Occipital lobe (tissue), 2 donors: ENCODE measurements around the gene FAM241A. TPM values are rescaled to one million over a fixed set of nuclear protein-coding genes. Genes with fewer than 3 reads are reported as not detected.
"Not testable (repeated sequence)": the region's sequence is repeated elsewhere in the genome, so short reads cannot be mapped to it uniquely, and the experiment has no call there.

ENCODE experiments used
- DNase-seq: peaks from one replicate; lab custom pipeline; 2025; lab: John Stamatoyannopoulos, UW
- total RNA-seq: library from RNA; depleted of rRNA; stranded (reverse); fragments of >200 nt; gene quantifications from one replicate; pipeline ENCODE4 v1.2.3, GENCODE V29; 2014

Gene FAM241A
- 10.6 TPM for total RNA-seq

GRCh38 chr4:112145326-112145789, at the start of gene FAM241A:
TSS of gene FAM241A (plus strand) at chr4:112145454. CDS start at chr4:112145581, 127 bp downstream.
- DNase-seq: peak; percentile 87

GRCh38 chr4:112098841-112099530, 46.3 kb upstream of the FAM241A start:
- DNase-seq: no peak

DNA sequence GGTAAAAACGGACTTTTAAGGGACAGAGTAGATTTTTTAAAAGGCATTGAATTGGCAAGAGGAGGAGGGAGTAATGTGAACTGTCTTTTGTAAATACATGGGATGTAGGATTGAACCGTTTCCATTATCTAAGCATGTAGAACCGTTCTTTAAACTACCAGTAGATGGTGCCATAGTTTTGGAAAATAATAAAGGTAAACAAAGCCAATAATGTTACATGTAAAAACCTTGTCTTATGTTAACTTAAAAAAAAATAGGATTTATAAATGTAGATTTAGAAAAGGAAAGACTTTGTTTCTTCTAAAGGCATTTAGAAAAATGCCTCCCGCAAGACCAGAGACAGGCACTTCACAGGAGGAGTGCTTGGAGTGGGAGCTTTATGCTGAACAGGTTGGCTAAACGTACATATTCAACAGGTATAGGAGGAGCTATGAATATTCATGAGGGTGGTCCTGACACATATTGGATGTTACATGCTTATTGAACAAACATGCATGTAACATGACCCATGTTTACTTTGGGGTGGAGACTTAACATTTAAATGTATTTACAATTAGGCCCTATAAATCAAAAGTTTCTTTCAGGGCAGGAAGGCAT, 45.5 kb upstream of the FAM241A start:
- DNase-seq: no peak

- DNase-seq: no peak
These were observed 42.3 kb upstream of the FAM241A start for GRCh38 chr4:112102875-112103370.

- no peak for DNase-seq
These were observed 39.9 kb upstream of the FAM241A start for GRCh38 chr4:112105201-112105969.

GRCh38 chr4:112109360-112110058, 35.7 kb upstream of the FAM241A start:
- no peak for DNase-seq

DNA sequence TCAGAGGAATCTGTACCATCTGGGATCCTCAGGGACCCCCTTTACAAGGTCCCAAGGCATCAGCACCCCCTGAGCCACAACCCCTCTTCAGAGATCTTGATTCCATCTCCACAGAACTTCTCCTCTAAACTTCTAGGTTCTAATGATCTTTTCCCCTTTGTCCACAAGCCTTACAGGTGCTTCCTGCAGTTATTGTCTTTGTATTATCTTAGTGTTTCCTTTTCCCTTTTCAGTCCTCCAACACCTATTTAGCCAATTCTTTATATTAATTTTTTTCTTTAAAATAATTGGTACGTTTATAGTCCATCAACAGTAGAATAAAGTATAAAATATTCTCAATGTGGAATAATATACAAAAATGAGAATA, 35.2 kb upstream of the FAM241A start:
- DNase-seq: no peak

GRCh38 chr4:112111306-112111705, 33.9 kb upstream of the FAM241A start:
- DNase-seq: no peak

DNA sequence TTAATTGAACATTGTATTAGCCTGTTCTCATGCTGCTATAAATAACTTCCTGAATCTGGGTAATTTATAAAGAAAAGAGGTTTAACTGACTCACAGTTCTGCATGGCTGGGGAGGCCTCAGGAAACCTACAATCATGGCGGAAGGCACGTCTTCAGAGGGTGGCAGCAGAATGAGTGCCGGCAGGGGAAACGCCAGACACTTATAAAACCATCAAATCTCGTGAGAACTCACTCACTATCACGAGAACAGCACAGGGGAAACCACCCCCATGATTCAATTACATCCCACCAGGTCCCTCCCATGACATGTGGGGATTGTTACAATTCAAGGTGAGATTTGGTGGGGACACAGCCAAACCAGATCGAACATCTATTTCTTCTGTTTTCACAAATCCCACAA, 33.2 kb upstream of the FAM241A start:
- not testable (repeated sequence) for DNase-seq

DNA sequence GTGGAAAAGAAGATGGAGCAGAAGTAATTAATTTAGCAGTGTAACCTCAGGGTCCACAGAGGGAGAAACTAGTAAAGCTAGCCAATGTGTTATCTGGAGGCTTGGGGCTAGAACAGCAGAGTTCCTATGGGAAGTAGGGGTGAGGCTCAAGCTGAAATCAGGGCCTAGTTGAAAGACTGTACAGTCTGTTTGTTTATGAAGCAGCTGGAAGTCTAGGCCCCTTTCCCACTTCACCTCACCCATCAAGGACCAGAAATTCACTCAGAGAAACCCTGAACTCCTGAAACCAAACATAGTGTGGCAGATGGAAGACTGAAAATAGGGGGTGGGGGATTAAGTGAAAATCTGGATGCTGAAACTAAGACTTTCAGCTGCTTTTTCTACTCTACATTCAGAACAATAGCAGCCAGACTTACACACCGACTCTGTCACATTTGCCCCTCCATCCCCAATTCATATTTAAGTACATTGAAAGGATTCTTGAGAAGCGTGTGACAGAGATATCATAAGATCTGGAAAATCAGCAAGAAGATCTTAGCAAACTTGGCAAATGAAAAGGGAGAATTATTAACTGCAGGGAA, 32.6 kb upstream of the FAM241A start:
- no peak for DNase-seq

GRCh38 chr4:112113864-112114263, 31.4 kb upstream of the FAM241A start:
- no peak for DNase-seq

DNA sequence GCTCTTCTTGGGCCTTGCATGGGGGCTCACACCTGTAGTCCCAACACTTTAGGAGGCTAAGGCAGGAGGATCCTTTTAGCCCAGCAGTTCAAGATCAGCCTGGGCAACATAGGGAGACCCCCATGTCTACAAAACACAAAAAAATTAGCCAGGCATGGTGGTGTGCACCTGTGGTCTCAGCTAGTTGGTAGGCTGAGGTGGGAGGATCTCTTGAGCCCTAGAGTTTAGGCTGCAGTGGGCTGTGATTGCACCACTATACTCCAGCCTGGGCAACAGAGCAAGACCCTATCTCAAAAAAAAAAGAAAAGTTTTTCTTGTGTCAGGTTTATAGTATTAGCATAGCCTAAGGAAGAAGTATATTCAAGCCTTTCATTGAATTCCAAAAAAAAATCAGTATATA, 30.8 kb upstream of the FAM241A start:
- no peak for DNase-seq

DNA sequence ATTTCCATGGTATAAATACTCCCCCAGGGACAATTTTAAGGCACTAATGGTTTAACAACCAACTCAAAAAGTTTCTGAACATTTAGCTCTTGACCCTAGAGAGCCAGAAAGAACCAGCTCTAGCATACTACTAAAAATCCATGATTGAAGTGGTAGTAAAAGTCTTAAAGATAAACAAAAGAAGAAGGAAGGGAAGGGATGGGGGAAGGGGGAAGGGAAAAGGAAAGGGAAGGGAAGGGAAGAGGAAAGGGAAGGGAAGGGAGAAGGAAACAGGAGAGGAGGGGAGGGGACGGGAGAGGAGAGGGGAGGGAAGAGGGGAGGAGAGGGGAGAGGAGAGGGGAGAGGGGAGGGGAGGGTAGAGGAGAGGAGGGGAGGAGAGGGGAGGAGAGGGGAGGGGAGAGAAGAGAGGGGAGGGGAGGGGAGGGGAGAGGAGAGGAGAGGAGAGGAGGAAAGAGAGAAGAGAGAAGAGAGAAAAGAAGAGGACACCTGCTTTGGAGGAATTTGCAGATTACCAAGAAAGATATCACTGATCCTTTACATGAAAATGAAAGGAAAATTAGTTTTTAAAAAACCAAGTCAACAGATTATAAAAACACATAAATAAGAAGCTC, 26.4 kb upstream of the FAM241A start:
- DNase-seq: no peak

DNA sequence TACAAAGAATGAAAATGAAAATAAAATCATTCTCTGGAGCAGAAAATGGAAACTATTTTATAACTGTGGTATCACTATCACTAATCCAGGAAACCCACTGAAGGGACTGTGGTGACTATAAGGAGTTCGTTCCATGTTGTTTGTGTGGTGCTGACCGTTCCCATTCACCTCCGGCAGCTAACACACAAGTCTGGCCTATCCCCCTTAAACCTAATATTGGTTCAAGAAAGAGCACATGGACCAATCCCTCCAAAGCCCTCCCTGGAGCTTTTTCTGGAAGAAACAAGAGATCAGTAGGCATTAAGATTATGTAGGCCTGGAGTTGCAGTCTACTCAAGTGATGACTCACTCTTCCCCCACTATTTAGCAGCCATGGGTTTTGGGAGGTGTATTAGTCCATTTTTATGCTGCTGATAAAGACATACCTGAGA, 25.9 kb upstream of the FAM241A start:
- DNase-seq: no peak

DNA sequence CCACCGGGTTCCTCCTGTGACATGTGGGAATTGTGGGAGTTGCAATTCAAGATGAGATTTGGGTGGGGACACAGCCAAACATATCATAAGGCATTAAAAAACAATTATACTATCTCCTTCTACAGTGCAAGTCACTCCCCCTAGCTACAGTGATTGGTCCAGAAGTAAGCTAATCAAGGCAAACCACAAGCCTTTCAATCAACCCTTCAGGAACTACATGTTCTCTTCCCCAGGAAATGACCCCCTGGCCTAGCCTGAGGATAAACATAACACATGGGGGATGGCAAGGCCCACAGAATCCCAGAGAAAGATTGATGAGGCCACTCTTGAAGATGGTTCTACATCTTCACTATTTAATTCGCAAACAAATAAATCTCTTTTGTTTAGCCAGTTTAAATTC, 25.2 kb upstream of the FAM241A start:
- no peak for DNase-seq

GRCh38 chr4:112125416-112125815, 19.8 kb upstream of the FAM241A start:
- no peak for DNase-seq

DNA sequence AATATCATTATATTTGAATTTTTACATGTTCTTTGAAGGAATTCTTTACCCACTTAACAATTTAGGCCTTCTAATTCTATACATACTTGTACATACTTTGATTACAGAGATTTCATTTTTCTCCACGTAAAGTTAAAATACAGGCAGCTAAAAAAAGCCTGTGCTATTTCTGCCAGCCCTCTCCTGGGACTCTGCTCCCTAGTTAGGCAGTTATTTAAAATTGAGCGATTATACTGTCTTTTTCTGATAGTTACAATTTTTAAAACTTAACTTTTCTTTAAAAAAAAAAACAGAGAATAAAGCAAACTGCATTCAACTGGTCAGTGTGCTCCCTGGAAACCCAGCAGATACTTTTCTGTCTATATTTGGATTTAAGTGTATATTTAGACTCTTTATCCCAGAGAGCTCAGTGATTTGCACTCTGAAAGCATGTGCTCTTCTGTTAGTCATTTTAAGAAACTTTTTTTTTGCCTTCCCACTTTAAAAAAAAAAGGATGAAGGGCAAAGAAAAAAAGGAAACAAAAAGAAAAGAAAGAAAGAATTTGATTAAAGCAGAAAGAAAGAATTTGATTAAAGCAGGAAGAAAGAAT, 18.1 kb upstream of the FAM241A start:
- DNase-seq: no peak

DNA sequence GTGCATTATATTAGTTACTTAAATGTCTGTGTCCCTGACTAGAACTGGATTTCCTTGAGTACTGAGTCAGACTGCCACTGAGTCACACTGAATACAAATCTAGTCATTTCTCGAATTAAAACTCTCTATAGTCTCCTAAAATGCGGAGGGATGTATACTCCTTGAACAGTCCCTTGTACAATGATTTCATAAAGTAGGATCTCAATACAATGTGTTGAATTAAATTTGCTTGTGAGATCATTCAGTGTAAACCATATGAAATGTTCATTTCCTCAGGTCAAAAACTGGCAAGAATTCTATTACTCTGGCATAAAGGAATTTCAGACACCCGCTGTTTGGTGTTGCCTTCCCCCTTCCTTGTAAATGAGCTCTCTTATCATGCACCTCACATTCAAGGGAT, 17.5 kb upstream of the FAM241A start:
- no peak for DNase-seq

- no peak for DNase-seq
These were observed 16.8 kb upstream of the FAM241A start for GRCh38 chr4:112128452-112128851.

GRCh38 chr4:112130906-112131305, 14.3 kb upstream of the FAM241A start:
- DNase-seq: no peak

GRCh38 chr4:112136551-112136950, 8.7 kb upstream of the FAM241A start:
- no peak for DNase-seq
